AG04450 (cell line): ENCODE results near the gene AASDH. TPM values are rescaled to one million over a fixed set of nuclear protein-coding genes. Genes with fewer than 3 reads are reported as not detected.

Experiments used
- CTCF ChIA-PET: fragments of 300-600, 350-600 bp; formaldehyde crosslinking; extraction: SDS; loops from one replicate; lab custom pipeline; 2022; ENCODE audit warnings: antibody characterized with exemption, inconsistent platforms; lab: Charles Lee
- POLR2A ChIA-PET: fragments of 350-600 bp; formaldehyde crosslinking; extraction: SDS; loops from one replicate; lab custom pipeline; 2021; ENCODE audit warnings: antibody characterized with exemption, inconsistent platforms; lab: Yijun Ruan, JAX
- DNase-seq: peaks from one replicate; pipeline ENCODE4 v3.0.0-alpha.2; 2011; ENCODE audit warnings: low read depth, low spot score
- H3K27ac ChIP-seq: one replicate; pipeline ENCODE4 v1.5.1; 2012; ENCODE audit warnings: low read depth, low read length, control low read depth
- H3K27me3 ChIP-seq: one replicate; pipeline ENCODE4 v1.6.0; 2012; ENCODE audit warnings: low read length; ENCODE audit not compliant: control insufficient read depth, insufficient read depth
- H3K4me3 ChIP-seq: 2 replicates; pipeline ENCODE4 v1.5.1; 2011; ENCODE audit warnings: mild to moderate bottlenecking, low read depth, low read length, control low read depth
- H3K9me3 ChIP-seq: 2 replicates; pipeline ENCODE4 v1.5.1; 2012; ENCODE audit warnings: low read length; ENCODE audit not compliant: control insufficient read depth, insufficient read depth
- CTCF ChIP-seq: IDR thresholded peaks from 2 replicates; pipeline ENCODE4 v1.5.1; 2011; ENCODE audit warnings: low read depth, low read length, control low read depth, inconsistent platforms
- polyA plus RNA-seq: library from polyadenylated mRNA; depleted of rRNA; stranded (reverse); fragments of >200 nt; gene quantifications from 2 replicates; pipeline ENCODE4 v1.2.3, GENCODE V29; 2011

AASDH gene
- polyA plus RNA-seq, 1 experiment, result 14.8 TPM

GRCh38 chr4:56324011-56324610 lies 63.2 kb downstream of the AASDH start:
- ChIA-PET CTCF (no interaction called here), POLR2A (no interaction called here)

GRCh38 chr4:56323327-56323726 lies 64.0 kb downstream of the AASDH start:
- DNase-seq, result no peak
- POLR2A ChIA-PET, result no interaction called here
- peaks cover 2% of the 10 kb centered on the region for H3K27me3 ChIP-seq
- CTCF ChIA-PET, result no interaction called here
- no peak overlapping the region for H3K4me3 ChIP-seq
- peak overlapping the region; percentile 34 for H3K27ac ChIP-seq
- no peaks in the 10 kb centered on the region for H3K9me3 ChIP-seq
- no peak for TF ChIP-seq CTCF

More at GRCh38 chr4:56324011-56324610, 63.2 kb downstream of the AASDH start:
- no peaks in the 10 kb centered on the region for H3K9me3 ChIP-seq
- peaks cover 2% of the 10 kb centered on the region for H3K27me3 ChIP-seq
- no peak overlapping the region for H3K4me3 ChIP-seq
- no peak for TF ChIP-seq CTCF
- DNase-seq, result no peak
- no peak overlapping the region for H3K27ac ChIP-seq

- no peak overlapping the region for H3K4me3 ChIP-seq
- no peak for TF ChIP-seq CTCF
- no peak overlapping the region for H3K27ac ChIP-seq
- ChIA-PET POLR2A (interaction anchor here (0.5 kb wide), 1 partner anchor 365 kb away, joined by 3 read pairs; no protein-coding TSS in a partner anchor), CTCF (interaction anchor here (1.1 kb wide), 1 partner anchor 372 kb away, joined by 3 read pairs; the partner anchor contains the start of gene CEP135)
- H3K9me3 ChIP-seq, result peaks cover 2% of the 10 kb centered on the region; the same call in 1 of the 2 replicates
- DNase-seq, result no peak
- peaks cover 2% of the 10 kb centered on the region for H3K27me3 ChIP-seq
These were observed 66.0 kb downstream of the AASDH start for GRCh38 chr4:56321251-56321650.

- no peak for DNase-seq
- Histone ChIP-seq H3K27me3 (peaks cover 2% of the 10 kb centered on the region), H3K27ac (peak overlapping the region; percentile 31), H3K4me3 (no peak overlapping the region), H3K9me3 (peaks cover 12% of the 10 kb centered on the region)
- CTCF ChIA-PET, result no interaction called here
- POLR2A ChIA-PET, result no interaction called here
- no peak for TF ChIP-seq CTCF
These were observed 67.0 kb downstream of the AASDH start for GRCh38 chr4:56320293-56320692.

GRCh38 chr4:56318555-56318954 lies 68.7 kb downstream of the AASDH start:
- Histone ChIP-seq H3K27ac (no peak overlapping the region), H3K9me3 (peaks cover 26% of the 10 kb centered on the region), H3K4me3 (no peak overlapping the region), H3K27me3 (peaks cover 2% of the 10 kb centered on the region)
- no peak for TF ChIP-seq CTCF
- DNase-seq, result no peak
- ChIA-PET CTCF (no interaction called here), POLR2A (no interaction called here)
